Measurements from ENCODE around the gene HTR2C.

Gene HTR2C

GRCh38 chrX:114903618-114904017 is 319.7 kb downstream of the HTR2C start:
- TF ChIP-seq TAF1 (IDR thresholded peaks at IDR 0.05; ENCODE audit: borderline replicate concordance, insufficient read depth, low read length): no peak

- TF ChIP-seq FOXP2 (optimal IDR thresholded peaks at IDR 0.05; ENCODE audit: borderline replicate concordance, extremely low read depth, extremely low read length, insufficient read depth) (no peak), TAF1 (IDR thresholded peaks at IDR 0.05; ENCODE audit: borderline replicate concordance, insufficient read depth, low read length) (no peak), REST (IDR thresholded peaks at IDR 0.05; ENCODE audit: insufficient read depth in 1 of 2, low read depth in 2 of 2, low read length in 2 of 2) (no peak), SIN3A (IDR thresholded peaks at IDR 0.05; ENCODE audit: borderline replicate concordance, insufficient read depth, low read length) (no peak), POLR2AphosphoS5 (IDR thresholded peaks at IDR 0.05; ENCODE audit: low read depth, low read length) (no peak)
Observed at GRCh38 chrX:114905251-114905650, 321.4 kb downstream of the HTR2C start.

GRCh38 chrX:114906984-114907510 is 323.2 kb downstream of the HTR2C start:
- no peak for TF ChIP-seq REST (IDR thresholded peaks at IDR 0.05; ENCODE audit: insufficient read depth in 1 of 2, low read depth in 2 of 2, low read length in 2 of 2)

- TF ChIP-seq SIN3A (IDR thresholded peaks at IDR 0.05; ENCODE audit: borderline replicate concordance, insufficient read depth, low read length) (no peak), POLR2AphosphoS5 (IDR thresholded peaks at IDR 0.05; ENCODE audit: low read depth, low read length) (no peak), TAF1 (IDR thresholded peaks at IDR 0.05; ENCODE audit: borderline replicate concordance, insufficient read depth, low read length) (no peak), REST (IDR thresholded peaks at IDR 0.05; ENCODE audit: insufficient read depth in 1 of 2, low read depth in 2 of 2, low read length in 2 of 2) (no peak), FOXP2 (optimal IDR thresholded peaks at IDR 0.05; ENCODE audit: borderline replicate concordance, extremely low read depth, extremely low read length, insufficient read depth) (no peak)
Observed at GRCh38 chrX:114924423-114924822, 340.5 kb downstream of the HTR2C start.

- TF ChIP-seq FOXP2 (optimal IDR thresholded peaks at IDR 0.05; ENCODE audit: borderline replicate concordance, extremely low read depth, extremely low read length, insufficient read depth): no peak
- TF ChIP-seq TAF1 (IDR thresholded peaks at IDR 0.05; ENCODE audit: borderline replicate concordance, insufficient read depth, low read length): no peak
- TF ChIP-seq POLR2AphosphoS5 (IDR thresholded peaks at IDR 0.05; ENCODE audit: low read depth, low read length): no peak
- no peak for TF ChIP-seq SIN3A (IDR thresholded peaks at IDR 0.05; ENCODE audit: borderline replicate concordance, insufficient read depth, low read length)
- TF ChIP-seq REST (IDR thresholded peaks at IDR 0.05; ENCODE audit: insufficient read depth in 1 of 2, low read depth in 2 of 2, low read length in 2 of 2): no peak
Observed at GRCh38 chrX:114924856-114925255, 341.0 kb downstream of the HTR2C start.

All from PFSK-1 (cell line).